HEK293T (cell line): ENCODE results near the gene VWA5B1.
"Not testable (repeated sequence)": the region's sequence is repeated elsewhere in the genome, so short reads cannot be mapped to it uniquely, and the experiment has no call there.

Source experiments
- CTCF ChIA-PET: fragments of 350-600 bp; formaldehyde crosslinking; extraction: SDS; loops from one replicate; lab custom pipeline; 2021; ENCODE audit warnings: antibody characterized with exemption, inconsistent platforms; lab: Yijun Ruan, JAX
- POLR2A ChIA-PET: fragments of 350-600 bp; formaldehyde crosslinking; extraction: SDS; loops from one replicate; lab custom pipeline; 2020; ENCODE audit warnings: antibody characterized with exemption, inconsistent platforms; lab: Yijun Ruan, JAX
- DNase-seq: peaks from one replicate; pipeline ENCODE4 v3.0.0; 2012; ENCODE audit warnings: mixed read lengths; ENCODE audit errors: extremely low spot score
- ARNT ChIP-seq: fragments of 450-650 bp; IDR thresholded peaks from 2 replicates; pipeline ENCODE4 v1.6.1; 2017; ENCODE audit warnings: mild to moderate bottlenecking
- BHLHE40 ChIP-seq: fragments of 450-650 bp; IDR thresholded peaks from 2 replicates; pipeline ENCODE4 v1.6.1; 2016; ENCODE audit warnings: mild to moderate bottlenecking, moderate library complexity, borderline replicate concordance
- CTBP1 ChIP-seq: fragments of 450-650 bp; IDR thresholded peaks from 2 replicates; pipeline ENCODE4 v1.6.1; 2016; ENCODE audit warnings: borderline replicate concordance
- ELF4 ChIP-seq: fragments of 450-650 bp; IDR thresholded peaks from 2 replicates; pipeline ENCODE4 v1.6.1; 2017; ENCODE audit warnings: antibody characterized with exemption
- FOXA1 ChIP-seq: fragments of 450-650 bp; IDR thresholded peaks from 2 replicates; pipeline ENCODE4 v1.6.1; 2016; ENCODE audit warnings: mild to moderate bottlenecking
- FOXK2 ChIP-seq: fragments of 450-650 bp; IDR thresholded peaks from 2 replicates; pipeline ENCODE4 v1.6.1; 2016; ENCODE audit warnings: mild to moderate bottlenecking
- FOXM1 ChIP-seq: fragments of 450-650 bp; IDR thresholded peaks from 2 replicates; pipeline ENCODE4 v1.6.1; 2017; ENCODE audit warnings: mild to moderate bottlenecking, borderline replicate concordance
- HDGF ChIP-seq: fragments of 450-650 bp; IDR thresholded peaks from 2 replicates; pipeline ENCODE4 v1.6.1; 2017; ENCODE audit warnings: antibody characterized with exemption, borderline replicate concordance
- L3MBTL2 ChIP-seq: fragments of 450-650 bp; conservative IDR thresholded peaks from 2 replicates; pipeline ENCODE4 v1.6.1; 2016; ENCODE audit warnings: mild to moderate bottlenecking
- LEF1 ChIP-seq: fragments of 450-650 bp; IDR thresholded peaks from 2 replicates; pipeline ENCODE4 v1.6.1; 2017; ENCODE audit warnings: mild to moderate bottlenecking, borderline replicate concordance
- NFRKB ChIP-seq: fragments of 450-650 bp; IDR thresholded peaks from 2 replicates; pipeline ENCODE4 v1.6.1; 2016; ENCODE audit warnings: mild to moderate bottlenecking, moderate library complexity
- PKNOX1 ChIP-seq: fragments of 450-650 bp; IDR thresholded peaks from 2 replicates; pipeline ENCODE4 v1.6.1; 2016
- SP1 ChIP-seq: fragments of 450-650 bp; IDR thresholded peaks from 2 replicates; pipeline ENCODE4 v1.6.1; 2017
- SUZ12 ChIP-seq: fragments of 450-650 bp; IDR thresholded peaks from 2 replicates; pipeline ENCODE4 v1.6.1; 2016; ENCODE audit warnings: mild to moderate bottlenecking
- TARDBP ChIP-seq: fragments of 450-650 bp; IDR thresholded peaks from 2 replicates; pipeline ENCODE4 v1.6.1; 2016
- ZNF384 ChIP-seq: fragments of 450-650 bp; IDR thresholded peaks from 2 replicates; pipeline ENCODE4 v1.6.1; 2016

Gene VWA5B1

GRCh38 chr1:20284625-20285024, 6.0 kb upstream of the VWA5B1 start:
- DNase-seq = no peak
- TF ChIP-seq LEF1 (no peak), HDGF (no peak), TARDBP (no peak), L3MBTL2 (no peak), ARNT (no peak), CTBP1 (no peak), SP1 (no peak), FOXA1 (no peak), BHLHE40 (no peak), ELF4 (no peak)
- POLR2A ChIA-PET = no interaction called here
- CTCF ChIA-PET = no interaction called here

GRCh38 chr1:20285510-20285909, 5.2 kb upstream of the VWA5B1 start:
- TF ChIP-seq HDGF (no peak), NFRKB (no peak), L3MBTL2 (no peak), BHLHE40 (no peak), SUZ12 (no peak)
- ChIA-PET POLR2A (no interaction called here), CTCF (no interaction called here)
- no peak for DNase-seq

- POLR2A ChIA-PET, CTCF ChIA-PET, DNase-seq: not testable (repeated sequence)
Measured at GRCh38 chr1:20287696-20288095, 3.0 kb upstream of the VWA5B1 start.

- POLR2A ChIA-PET = no interaction called here
Measured at GRCh38 chr1:20291645-20292084, 990 bp downstream of the VWA5B1 start.

GRCh38 chr1:20298626-20299025, 8.0 kb downstream of the VWA5B1 start:
- TF ChIP-seq ZNF384 = no peak
- TF ChIP-seq LEF1 = no peak
- no peak for TF ChIP-seq FOXK2
- no peak for TF ChIP-seq BHLHE40
- no peak for TF ChIP-seq HDGF
- TF ChIP-seq FOXA1 = no peak
- no peak for TF ChIP-seq FOXM1
- no peak for TF ChIP-seq ELF4
- no peak for TF ChIP-seq SUZ12
- no peak for TF ChIP-seq CTBP1
- no peak for TF ChIP-seq NFRKB
- no peak for TF ChIP-seq SP1
- no peak for TF ChIP-seq ARNT
- TF ChIP-seq TARDBP = no peak
- TF ChIP-seq L3MBTL2 = no peak
- TF ChIP-seq PKNOX1 = no peak
- CTCF ChIA-PET = no interaction called here
- POLR2A ChIA-PET = no interaction called here
- no peak for DNase-seq

More at GRCh38 chr1:20291645-20292084, 990 bp downstream of the VWA5B1 start:
- no peak for DNase-seq
- TF ChIP-seq FOXM1 = no peak
- no peak for TF ChIP-seq NFRKB
- no peak for TF ChIP-seq ZNF384
- TF ChIP-seq TARDBP = no peak
- no peak for TF ChIP-seq HDGF
- TF ChIP-seq SP1 = no peak
- no peak for TF ChIP-seq PKNOX1
- TF ChIP-seq LEF1 = no peak
- CTCF ChIA-PET = no interaction called here

GRCh38 chr1:20301463-20302107, 10.9 kb downstream of the VWA5B1 start:
- no peak for TF ChIP-seq L3MBTL2
- no peak for TF ChIP-seq BHLHE40
- TF ChIP-seq SUZ12 = no peak
- no peak for TF ChIP-seq FOXK2
- no peak for TF ChIP-seq LEF1
- TF ChIP-seq CTBP1 = no peak
- no peak for TF ChIP-seq ARNT
- no peak for TF ChIP-seq PKNOX1
- no peak for TF ChIP-seq FOXM1
- TF ChIP-seq TARDBP = no peak
- ChIA-PET CTCF (no interaction called here), POLR2A (no interaction called here)
- DNase-seq = no peak

GRCh38 chr1:20302108-20302471, 11.4 kb downstream of the VWA5B1 start:
- ChIA-PET CTCF (no interaction called here), POLR2A (no interaction called here)
- no peak for TF ChIP-seq LEF1
- no peak for TF ChIP-seq TARDBP
- no peak for TF ChIP-seq BHLHE40
- DNase-seq = no peak
